IMR-90 (cell line): ENCODE data around the gene IL11RA. TPM values are rescaled to one million over a fixed set of nuclear protein-coding genes. Genes with fewer than 3 reads are reported as not detected.

Source experiments
- ATAC-seq: fragments of 200-7000 bp; cut with Tn5 transposase; 2 replicates; pipeline ENCODE4 v1.9.1; 2020; ENCODE audit warnings: low read depth, mild to moderate bottlenecking, moderate library complexity
- BruUV-seq: library from RNA; stranded (reverse); fragments of 400-500 nt; replicated peaks from 2 replicates; lab custom pipeline; 2021; lab: Mats Ljungman, UMichigan
- CTCF ChIA-PET: fragments of 300-600 bp; formaldehyde crosslinking; extraction: SDS; loops from one replicate; lab custom pipeline; 2021; ENCODE audit warnings: antibody characterized with exemption; lab: Yijun Ruan, JAX
- POLR2A ChIA-PET: fragments of 300-600 bp; sonication (Branson Sonifier 250); formaldehyde crosslinking; loops from one replicate; lab custom pipeline; 2022; ENCODE audit warnings: antibody characterized with exemption; ENCODE audit not compliant: unreplicated experiment; lab: Charles Lee
- DNase-seq: peaks from one replicate; pipeline ENCODE4 v3.0.0; 2013
- H2AFZ ChIP-seq: replicated peaks from 2 replicates; pipeline ENCODE3; 2013; ENCODE audit warnings: low read length, mild to moderate bottlenecking; ENCODE audit not compliant: poor library complexity
- H2AK5ac ChIP-seq: 2 replicates; pipeline ENCODE4 v1.6.1; 2013; ENCODE audit warnings: low read depth, low read length, inconsistent platforms
- H2AK9ac ChIP-seq: replicated peaks from 2 replicates; pipeline ENCODE3; 2013; ENCODE audit warnings: mild to moderate bottlenecking, low read depth, low read length, moderate library complexity; ENCODE audit not compliant: poor library complexity
- H2BK120ac ChIP-seq: 2 replicates; pipeline ENCODE4 v1.6.1; 2013; ENCODE audit warnings: low read depth, low read length, inconsistent platforms
- H2BK15ac ChIP-seq: 3 replicates; pipeline ENCODE4 v1.6.1; 2013; ENCODE audit warnings: low read depth, low read length, inconsistent platforms
- H2BK20ac ChIP-seq: 2 replicates; pipeline ENCODE4 v1.6.1; 2013; ENCODE audit warnings: low read depth, mild to moderate bottlenecking, inconsistent platforms, low read length, moderate library complexity
- H2BK5ac ChIP-seq: 2 replicates; pipeline ENCODE4 v1.6.1; 2013; ENCODE audit warnings: mild to moderate bottlenecking, low read depth, low read length, inconsistent platforms; ENCODE audit not compliant: poor library complexity, severe bottlenecking
- H3K14ac ChIP-seq: replicated peaks from 2 replicates; pipeline ENCODE4 v1.6.1; 2013; ENCODE audit warnings: low read depth, low read length, inconsistent platforms
- H3K18ac ChIP-seq: 2 replicates; pipeline ENCODE4 v1.6.1; 2013; ENCODE audit warnings: low read depth, low read length, control low read depth
- H3K23ac ChIP-seq: 2 replicates; pipeline ENCODE4 v1.6.1; 2013; ENCODE audit warnings: low read depth, low read length, inconsistent platforms
- H3K27ac ChIP-seq: 2 replicates; pipeline ENCODE4 v1.5.1; 2013; ENCODE audit warnings: mild to moderate bottlenecking, control low read depth, low read length; ENCODE audit not compliant: insufficient read depth
- H3K27me3 ChIP-seq: 2 replicates; pipeline ENCODE4 v1.6.1; 2013; ENCODE audit warnings: low read length; ENCODE audit not compliant: control insufficient read depth, insufficient read depth
- H3K36me3 ChIP-seq: 2 replicates; pipeline ENCODE4 v1.6.1; 2013; ENCODE audit warnings: low read length, mixed read lengths; ENCODE audit not compliant: control insufficient read depth, insufficient read depth
- H3K4ac ChIP-seq: 2 replicates; pipeline ENCODE4 v1.6.1; 2013; ENCODE audit warnings: low read depth, low read length, inconsistent platforms
- H3K4me1 ChIP-seq: 2 replicates; pipeline ENCODE4 v1.6.1; 2013; ENCODE audit warnings: low read length, mixed read lengths; ENCODE audit not compliant: control insufficient read depth, insufficient read depth
- H3K4me2 ChIP-seq: 2 replicates; pipeline ENCODE4 v1.6.1; 2013; ENCODE audit warnings: low read depth, mild to moderate bottlenecking, control low read depth, low read length, moderate library complexity
- H3K4me3 ChIP-seq: 2 replicates; pipeline ENCODE4 v1.5.1; 2013; ENCODE audit warnings: low read depth, mild to moderate bottlenecking, control low read depth, low read length, moderate library complexity; ENCODE audit not compliant: insufficient read depth
- H3K56ac ChIP-seq: 2 replicates; pipeline ENCODE4 v1.6.1; 2013; ENCODE audit warnings: low read length, inconsistent platforms; ENCODE audit not compliant: insufficient read depth; ENCODE audit errors: extremely low read depth
- H3K79me1 ChIP-seq, 2 experiments: 2 replicates each; pipeline ENCODE4 v1.6.1; 2013; ENCODE audit warnings: low read length in 2 of 2, inconsistent platforms in 1 of 2, low read depth in 1 of 2
- H3K9ac ChIP-seq: 2 replicates; pipeline ENCODE4 v1.6.1; 2013; ENCODE audit warnings: low read depth, low read length, control low read depth
- H3K9me1 ChIP-seq: 2 replicates; pipeline ENCODE4 v1.6.1; 2013; ENCODE audit warnings: low read length, inconsistent platforms; ENCODE audit not compliant: insufficient read depth
- H3K9me3 ChIP-seq: 2 replicates; pipeline ENCODE4 v1.6.1; 2013; ENCODE audit warnings: low read length; ENCODE audit not compliant: control insufficient read depth, insufficient read depth
- H4K20me1 ChIP-seq: 2 replicates; pipeline ENCODE4 v1.6.1; 2013; ENCODE audit warnings: low read length, inconsistent platforms; ENCODE audit not compliant: insufficient read depth
- H4K5ac ChIP-seq: 2 replicates; pipeline ENCODE4 v1.6.1; 2013; ENCODE audit warnings: mild to moderate bottlenecking, low read depth, low read length, control low read depth
- H4K8ac ChIP-seq, 2 experiments: 2 replicates each; pipeline ENCODE4 v1.6.1; 2013; ENCODE audit warnings: low read depth in 2 of 2, low read length in 2 of 2, control low read depth in 1 of 2, inconsistent platforms in 1 of 2
- H4K91ac ChIP-seq: 2 replicates; pipeline ENCODE4 v1.6.1; 2013; ENCODE audit warnings: low read depth, low read length, inconsistent platforms; ENCODE audit not compliant: insufficient read depth
- RFX5 ChIP-seq: IDR thresholded peaks from 2 replicates; pipeline ENCODE4 v1.8.0; 2012; ENCODE audit warnings: low read depth, mild to moderate bottlenecking, low read length, moderate library complexity
- SMC3 ChIP-seq: fragments of 150-350 bp; IDR thresholded peaks from 2 replicates; pipeline ENCODE4 v1.6.1; 2016; ENCODE audit warnings: low read depth, mild to moderate bottlenecking, antibody characterized with exemption, low read length, moderate library complexity
- USF2 ChIP-seq: fragments of 150-350 bp; IDR thresholded peaks from 2 replicates; pipeline ENCODE4 v1.6.1; 2017; ENCODE audit warnings: mild to moderate bottlenecking, antibody characterized with exemption, low read length, low read depth
- WGBS, 2 experiments: methylation state at CpG; one replicate each; pipeline versions ENCODE4 v1.1.5 to v1.1.7; 2013; ENCODE audit warnings: missing lambda C conversion rate in 2 of 2; ENCODE audit not compliant: insufficient read length in 1 of 2; ENCODE audit errors: extremely low coverage in 2 of 2; 5-methylcytosine and 5-hydroxymethylcytosine counted together
- dilution Hi-C: fragments of 300-500 bp; cut with HindIII; formaldehyde crosslinking; loops from one replicate; pipeline ENCODE4 v1.14.3; 2018; ENCODE audit warnings: low sequenced_read_pairs; ENCODE audit not compliant: unreplicated experiment
- in situ Hi-C: fragments of 300-500 bp; cut with MboI; formaldehyde crosslinking; loops from 3 replicates; pipeline ENCODE4 v1.14.3; 2019; ENCODE audit warnings: low sequenced_read_pairs, inconsistent platforms, mixed read lengths
- intact Hi-C: fragments of 100-400 bp; cut with micrococcal nuclease; formaldehyde crosslinking; loops from 2 replicates; pipeline ENCODE4 v1.10.0; 2022
- polyA plus RNA-seq, 3 experiments: library from polyadenylated mRNA; depleted of rRNA; stranded (reverse); fragments of >200 nt; gene quantifications; 2 replicates each; pipeline ENCODE4 v1.2.3, GENCODE V29; 2012; ENCODE audit warnings: low replicate concordance in 1 of 3
- total RNA-seq: library from RNA; depleted of rRNA; stranded (reverse); fragments of >200 nt; gene quantifications from 2 replicates; pipeline ENCODE4 v1.2.3, GENCODE V29; 2012

The IL11RA gene
- total and polyA plus RNA-seq, 2 of the 4 experiments (the other 2 are of a cell fraction), result 8.2 to 15.9 TPM

- POLR2A ChIA-PET, result no interaction called here
- intact Hi-C loops, result no loop called here
- Histone ChIP-seq H2BK120ac (no peak overlapping the region), H3K4me1 (peaks cover 8% of the 10 kb centered on the region), H3K4me3 (no peak overlapping the region), H3K14ac (no peak overlapping the region), H3K9ac (no peak overlapping the region), H2BK15ac (no peak overlapping the region), H3K27me3 (no peaks in the 10 kb centered on the region), H3K4me2 (no peak overlapping the region), H4K91ac (no peak overlapping the region), H4K8ac (no peak overlapping the region), H4K20me1 (no peaks in the 10 kb centered on the region), H2BK20ac (no peak overlapping the region), H2AK9ac (no peak overlapping the region), H3K18ac (no peak overlapping the region), H3K27ac (no peak overlapping the region), H4K5ac (no peak overlapping the region), H2AFZ (no peak overlapping the region), H3K56ac (no peak overlapping the region), H3K9me1 (peaks cover 17% of the 10 kb centered on the region), H3K4ac (no peak overlapping the region), H2AK5ac (no peak overlapping the region), H3K23ac (peak overlapping the region; percentile 21; the same call in 1 of the 2 replicates), H3K36me3 (no peaks in the 10 kb centered on the region), H3K9me3 (no peaks in the 10 kb centered on the region), H3K79me1 (peaks cover 5 to 20% of the 10 kb centered on the region in 2 experiments), H2BK5ac (no peak overlapping the region)
- DNase-seq, result no peak
- no TSS peak for BruUV-seq
- TF ChIP-seq RFX5, result no peak
- no peak for TF ChIP-seq SMC3
- TF ChIP-seq USF2, result peak; percentile 32; the same call in 1 of the 2 replicates
- in situ Hi-C loops, result no loop called here
- WGBS, 2 experiments, result no CpG with 5 or more reads among the region's 1 CpG
- no peak for ATAC-seq
- CTCF ChIA-PET, result no interaction called here
- dilution Hi-C loops, result no loop called here
Observed at GRCh38 chr9:34642679-34643078, 9.3 kb upstream of the IL11RA start.
